H1 (cell line): Measurements from ENCODE around the gene ASGR1. TPM values are rescaled to one million over a fixed set of nuclear protein-coding genes. Genes with fewer than 3 reads are reported as not detected.
A peak's percentile ranks its signal among the peaks of the same experiment; 100 is the strongest.

Experiments used
- ATF2 ChIP-seq: IDR thresholded peaks from 2 replicates; pipeline ENCODE4 v1.6.1; 2012; ENCODE audit warnings: low read length, inconsistent platforms
- BCL11A ChIP-seq, 2 experiments: IDR thresholded peaks; one replicate each; pipeline ENCODE4 v1.6.1; 2011; ENCODE audit warnings: low read depth in 2 of 2, low read length in 2 of 2, mild to moderate bottlenecking in 2 of 2
- BRCA1 ChIP-seq: IDR thresholded peaks from 2 replicates; pipeline ENCODE4 v1.6.1; 2012; ENCODE audit warnings: low read depth, low read length, improper control_type of control experiment
- CHD1 ChIP-seq: IDR thresholded peaks from 2 replicates; pipeline ENCODE4 v1.6.1; 2012; ENCODE audit warnings: low read depth, low read length, improper control_type of control experiment
- CTBP2 ChIP-seq: IDR thresholded peaks from 2 replicates; pipeline ENCODE4 v1.7.0; 2011; ENCODE audit warnings: borderline replicate concordance, mild to moderate bottlenecking, moderate library complexity, mixed read lengths, low read length; ENCODE audit not compliant: insufficient read depth, insufficient read length
- HDAC2 ChIP-seq, 2 experiments: fragments of 300-600 bp in 1 of 2; sonication (generic) in 1 of 2; IDR thresholded peaks; 2 replicates each; pipeline ENCODE4 v1.6.1; 2011 to 2012; ENCODE audit warnings: low read depth in 2 of 2, low read length in 2 of 2, mild to moderate bottlenecking in 2 of 2, moderate library complexity in 2 of 2, borderline replicate concordance in 1 of 2, inconsistent platforms in 1 of 2
- JUN ChIP-seq: IDR thresholded peaks from 2 replicates; pipeline ENCODE4 v1.6.1; 2011; ENCODE audit warnings: low read depth, mild to moderate bottlenecking, improper control_type of control experiment, low read length
- JUND ChIP-seq: IDR thresholded peaks from 2 replicates; pipeline ENCODE4 v1.6.1; 2011; ENCODE audit warnings: mild to moderate bottlenecking, improper control_type of control experiment, low read length
- MAFK ChIP-seq: IDR thresholded peaks from 2 replicates; pipeline ENCODE4 v1.6.1; 2012; ENCODE audit warnings: low read depth, mild to moderate bottlenecking, improper control_type of control experiment, low read length
- PHF8 ChIP-seq: fragments of 200-600 bp; sonication (generic); conservative IDR thresholded peaks from 2 replicates; pipeline ENCODE4 v1.7.1; 2012; ENCODE audit warnings: low read depth, mild to moderate bottlenecking, inconsistent platforms, low read length, moderate library complexity
- POLR2A ChIP-seq, 2 experiments: IDR thresholded peaks; 1 replicate in 1 of 2; 2 replicates in 1 of 2; pipeline ENCODE4 v1.6.1; 2011; ENCODE audit warnings: low read depth in 2 of 2, low read length in 2 of 2, mild to moderate bottlenecking in 2 of 2; ENCODE audit errors: control extremely low read depth in 1 of 2
- RAD21 ChIP-seq, 2 experiments: IDR thresholded peaks in 1 of 2; conservative IDR thresholded peaks in 1 of 2; 2 replicates each; pipeline ENCODE4 v1.6.1; 2011; ENCODE audit warnings: low read depth in 2 of 2, low read length in 2 of 2, improper control_type of control experiment in 1 of 2, inconsistent platforms in 1 of 2, mild to moderate bottlenecking in 1 of 2, moderate library complexity in 1 of 2
- RBBP5 ChIP-seq: IDR thresholded peaks from 2 replicates; pipeline ENCODE4 v1.7.1; 2012; ENCODE audit warnings: low read depth, mild to moderate bottlenecking, inconsistent platforms, low read length, moderate library complexity, borderline replicate concordance
- RXRA ChIP-seq: IDR thresholded peaks from 2 replicates; pipeline ENCODE4 v1.6.1; 2011; ENCODE audit warnings: low read depth, mild to moderate bottlenecking, low read length, moderate library complexity; ENCODE audit not compliant: insufficient read depth
- SAP30 ChIP-seq: fragments of 300-600 bp; sonication (generic); IDR thresholded peaks from 2 replicates; pipeline ENCODE4 v1.7.1; 2012; ENCODE audit warnings: low read length, moderate library complexity, mild to moderate bottlenecking, inconsistent platforms; ENCODE audit not compliant: insufficient read depth, insufficient replicate concordance
- SIRT6 ChIP-seq: IDR thresholded peaks from one replicate; pipeline ENCODE4 v1.7.1; 2012; ENCODE audit warnings: low read length, inconsistent platforms
- SIX5 ChIP-seq: IDR thresholded peaks from 2 replicates; pipeline ENCODE4 v1.6.1; 2011; ENCODE audit warnings: mild to moderate bottlenecking, low read depth, low read length
- SP4 ChIP-seq: IDR thresholded peaks from 2 replicates; pipeline ENCODE4 v1.6.1; 2012; ENCODE audit warnings: low read length, inconsistent platforms
- TAF1 ChIP-seq: IDR thresholded peaks from 2 replicates; pipeline ENCODE4 v1.6.1; 2011; ENCODE audit warnings: mild to moderate bottlenecking, low read depth, low read length
- TBP ChIP-seq: IDR thresholded peaks from 2 replicates; pipeline ENCODE4 v1.6.1; 2011; ENCODE audit warnings: low read depth, low read length, improper control_type of control experiment
- YY1 ChIP-seq: IDR thresholded peaks from 2 replicates; pipeline ENCODE4 v1.6.1; 2011; ENCODE audit warnings: low read depth, mild to moderate bottlenecking, low read length
- polyA plus RNA-seq, 7 experiments: library from polyadenylated mRNA; depleted of rRNA in 3 of 7; stranded (reverse) in 5 of 7; unstranded in 2 of 7; fragments of >200 nt in 5 of 7; fragments of 200-250 nt in 2 of 7; gene quantifications; 1 replicate in 5 of 7; 2 replicates in 1 of 7; 4 replicates in 1 of 7; pipeline versions ENCODE4 v1.2.1 to v1.2.3, GENCODE V29; 2011 to 2013; ENCODE audit warnings: missing spikeins in 2 of 7, mixed read lengths in 2 of 7
- total RNA-seq: library from RNA; stranded (reverse); fragmentation: NEBNext Ultra II Directional; extraction: Animal tissue kit (Norgen Biotek cat#: 25700); gene quantifications from 2 replicates; pipeline ENCODE4 v1.2.1, GENCODE V29; 2021

Gene ASGR1
- total and polyA plus RNA-seq, 2 of the 8 experiments (the other 6 are each of a cell fraction or from before 2014, with no cell fraction given) = 10.8 to 14.5 TPM

- TF ChIP-seq ATF2 (no peak), SP4 (no peak), CHD1 (no peak), HDAC2 (IDR thresholded peaks at IDR 0.05; ENCODE audit: borderline replicate concordance in 1 of 2, low read depth in 2 of 2, low read length in 2 of 2) (peak in 1 of 2 experiments; percentile 80; a peak in 1 of 4 replicates), PHF8 (0 out of 2 replicates have a peak, but pooled peaks have one; percentile 31), RBBP5 (0 out of 2 replicates have a peak, but pooled peaks have one; percentile 32), CTBP2 (peak; percentile 58), YY1 (peak; percentile 51; the same call in 1 of the 2 replicates), BRCA1 (no peak), RAD21 (IDR thresholded peaks at IDR 0.05 in 1 of 2, conservative IDR thresholded peaks at IDR 0.05 in 1 of 2; ENCODE audit: low read depth in 2 of 2, low read length in 2 of 2) (peak; percentile 74 to 83), POLR2A (IDR thresholded peaks at IDR 0.05; ENCODE audit: control extremely low read depth in 1 of 2, low read depth in 2 of 2, low read length in 2 of 2) (0 out of 3 replicates have a peak, but pooled peaks of 1 of the 2 experiments have one; percentile 27), RXRA (no peak), BCL11A (IDR thresholded peaks at IDR 0.05; ENCODE audit: low read depth in 2 of 2, low read length in 2 of 2) (no peak), TAF1 (peak; percentile 57; the same call in 1 of the 2 replicates), JUND (no peak), MAFK (no peak), SIRT6 (no peak), TBP (peak; percentile 84), SIX5 (no peak), JUN (no peak), SAP30 (peak; percentile 90)
Observed at GRCh38 chr17:7173687-7174602, 5.2 kb downstream of the ASGR1 start (continued).
